Measurements from ENCODE around the gene TNFRSF11A. TPM values are rescaled to one million over a fixed set of nuclear protein-coding genes. Genes with fewer than 3 reads are reported as not detected.

TNFRSF11A gene
- total RNA-seq, 2 experiments from 2014 or later: 8.6 to 9.1 TPM

- peaks cover 2% of the 10 kb centered on the region for H3K36me3 Mint-ChIP-seq (ENCODE audit: low read depth)
Observed at GRCh38 chr18:62339106-62339988, 14.2 kb downstream of the TNFRSF11A start.

GRCh38 chr18:62340996-62341395, 15.9 kb downstream of the TNFRSF11A start:
- DNase-seq: no peak
- POLR2A ChIA-PET: no interaction called here

More at GRCh38 chr18:62339106-62339988, 14.2 kb downstream of the TNFRSF11A start:
- POLR2A ChIA-PET: interaction anchor here (0.6 kb wide), 1 partner anchor 281 kb away, joined by 4 read pairs; no protein-coding TSS in a partner anchor
- H3K4me1 Mint-ChIP-seq: peaks cover 19% of the 10 kb centered on the region
- no peaks in the 10 kb centered on the region for H3K27me3 Mint-ChIP-seq
- no peaks in the 10 kb centered on the region for H3K9me3 Mint-ChIP-seq
- DNase-seq: no peak
- H3K4me3 Mint-ChIP-seq: no peak overlapping the region
- H3K27ac Mint-ChIP-seq: no peak overlapping the region
- CTCF ChIA-PET: interaction anchor here (0.6 to 2.7 kb wide), 7 partner anchors 8 to 245 kb away, joined by 3 to 7 read pairs (median 3); partner anchors contain the start of gene TNFRSF11A

GRCh38 chr18:62341473-62341872, 16.4 kb downstream of the TNFRSF11A start:
- DNase-seq: no peak
- Mint-ChIP-seq H3K4me1 (peaks cover 24% of the 10 kb centered on the region), H3K36me3 (ENCODE audit: low read depth) (no peaks in the 10 kb centered on the region), H3K9me3 (no peaks in the 10 kb centered on the region), H3K4me3 (no peak overlapping the region), H3K27me3 (no peaks in the 10 kb centered on the region), H3K27ac (no peak overlapping the region)
- ChIA-PET CTCF (interaction anchor here (0.7 to 1.1 kb wide), 2 partner anchors 16 to 1212 kb away, joined by 3 to 5 read pairs; no protein-coding TSS in a partner anchor), POLR2A (no interaction called here)

More at GRCh38 chr18:62340996-62341395, 15.9 kb downstream of the TNFRSF11A start:
- no peak overlapping the region for H3K4me3 Mint-ChIP-seq
- no peak overlapping the region for H3K27ac Mint-ChIP-seq
- no peaks in the 10 kb centered on the region for H3K9me3 Mint-ChIP-seq
- CTCF ChIA-PET: interaction anchor here (1.1 to 1.3 kb wide), 2 partner anchors 17 to 243 kb away, joined by 3 to 5 read pairs; no protein-coding TSS in a partner anchor
- H3K27me3 Mint-ChIP-seq: no peaks in the 10 kb centered on the region
- H3K4me1 Mint-ChIP-seq: peaks cover 19% of the 10 kb centered on the region
- no peaks in the 10 kb centered on the region for H3K36me3 Mint-ChIP-seq (ENCODE audit: low read depth)

- H3K36me3 Mint-ChIP-seq (ENCODE audit: low read depth): no peaks in the 10 kb centered on the region
- H3K4me3 Mint-ChIP-seq: no peak overlapping the region
- DNase-seq: no peak
- no peak overlapping the region for H3K27ac Mint-ChIP-seq
- CTCF ChIA-PET: interaction anchor here (2.0 kb wide), 1 partner anchor 20 kb away, joined by 4 read pairs; no protein-coding TSS in a partner anchor
- peaks cover 34% of the 10 kb centered on the region for H3K4me1 Mint-ChIP-seq
- no peaks in the 10 kb centered on the region for H3K9me3 Mint-ChIP-seq
- POLR2A ChIA-PET: no interaction called here
- H3K27me3 Mint-ChIP-seq: no peaks in the 10 kb centered on the region
Observed at GRCh38 chr18:62342884-62343283, 17.8 kb downstream of the TNFRSF11A start.

GRCh38 chr18:62343316-62343715, 18.2 kb downstream of the TNFRSF11A start:
- Mint-ChIP-seq H3K4me3 (no peak overlapping the region), H3K9me3 (no peaks in the 10 kb centered on the region), H3K27me3 (no peaks in the 10 kb centered on the region), H3K4me1 (peaks cover 32% of the 10 kb centered on the region), H3K36me3 (ENCODE audit: low read depth) (no peaks in the 10 kb centered on the region), H3K27ac (no peak overlapping the region)
- POLR2A ChIA-PET: no interaction called here
- CTCF ChIA-PET: interaction anchor here (1.0 to 2.0 kb wide), 3 partner anchors 20 to 163 kb away, joined by 3 to 5 read pairs (median 4); no protein-coding TSS in a partner anchor
- no peak for DNase-seq

- ChIA-PET POLR2A (no interaction called here), CTCF (interaction anchor here (1.5 kb wide), 1 partner anchor 15 kb away, joined by 5 read pairs; no protein-coding TSS in a partner anchor)
- Mint-ChIP-seq H3K27ac (no peak overlapping the region), H3K27me3 (no peaks in the 10 kb centered on the region), H3K36me3 (ENCODE audit: low read depth) (peaks cover 4% of the 10 kb centered on the region), H3K4me1 (peaks cover 22% of the 10 kb centered on the region), H3K9me3 (no peaks in the 10 kb centered on the region), H3K4me3 (no peak overlapping the region)
- DNase-seq: no peak
Observed at GRCh38 chr18:62345909-62346308, 20.8 kb downstream of the TNFRSF11A start.

- H3K27ac Mint-ChIP-seq: peak overlapping the region; percentile 46
- H3K4me3 Mint-ChIP-seq: no peak overlapping the region
- DNase-seq: no peak
- peaks cover 6% of the 10 kb centered on the region for H3K36me3 Mint-ChIP-seq (ENCODE audit: low read depth)
- POLR2A ChIA-PET: no interaction called here
- H3K4me1 Mint-ChIP-seq: peaks cover 22% of the 10 kb centered on the region
- H3K27me3 Mint-ChIP-seq: no peaks in the 10 kb centered on the region
- CTCF ChIA-PET: interaction anchor here (1.5 kb wide), 1 partner anchor 14 kb away, joined by 5 read pairs; no protein-coding TSS in a partner anchor
- no peaks in the 10 kb centered on the region for H3K9me3 Mint-ChIP-seq
Observed at GRCh38 chr18:62346333-62347088, 21.4 kb downstream of the TNFRSF11A start.

GRCh38 chr18:62347089-62347506, 22.0 kb downstream of the TNFRSF11A start:
- peaks cover 10% of the 10 kb centered on the region for H3K36me3 Mint-ChIP-seq (ENCODE audit: low read depth)
- no peaks in the 10 kb centered on the region for H3K27me3 Mint-ChIP-seq
- no peaks in the 10 kb centered on the region for H3K9me3 Mint-ChIP-seq
- H3K4me3 Mint-ChIP-seq: no peak overlapping the region
- CTCF ChIA-PET: interaction anchor here (0.7 kb wide), 1 partner anchor 17 kb away, joined by 3 read pairs; no protein-coding TSS in a partner anchor
- POLR2A ChIA-PET: no interaction called here
- H3K27ac Mint-ChIP-seq: peak overlapping the region; percentile 56
- DNase-seq: peak; percentile 10
- H3K4me1 Mint-ChIP-seq: peaks cover 22% of the 10 kb centered on the region

- Mint-ChIP-seq H3K27me3 (no peaks in the 10 kb centered on the region), H3K4me3 (no peak overlapping the region), H3K4me1 (peaks cover 20% of the 10 kb centered on the region), H3K27ac (no peak overlapping the region), H3K36me3 (ENCODE audit: low read depth) (peaks cover 15% of the 10 kb centered on the region), H3K9me3 (no peaks in the 10 kb centered on the region)
- ChIA-PET CTCF (interaction anchor here (0.6 to 1.0 kb wide), 3 partner anchors 15 to 354 kb away, joined by 3 to 4 read pairs (median 3); no protein-coding TSS in a partner anchor), POLR2A (no interaction called here)
- DNase-seq: no peak
Observed at GRCh38 chr18:62348474-62348873, 23.4 kb downstream of the TNFRSF11A start.

GRCh38 chr18:62353170-62353569, 28.1 kb downstream of the TNFRSF11A start:
- Mint-ChIP-seq H3K27ac (no peak overlapping the region), H3K9me3 (no peaks in the 10 kb centered on the region), H3K36me3 (ENCODE audit: low read depth) (peaks cover 24% of the 10 kb centered on the region)

GRCh38 chr18:62354151-62354550, 29.0 kb downstream of the TNFRSF11A start:
- peaks cover 28% of the 10 kb centered on the region for H3K36me3 Mint-ChIP-seq (ENCODE audit: low read depth)

More at GRCh38 chr18:62353170-62353569, 28.1 kb downstream of the TNFRSF11A start:
- no peak for DNase-seq
- CTCF ChIA-PET: no interaction called here
- POLR2A ChIA-PET: no interaction called here
- H3K27me3 Mint-ChIP-seq: no peaks in the 10 kb centered on the region
- peaks cover 8% of the 10 kb centered on the region for H3K4me1 Mint-ChIP-seq
- no peak overlapping the region for H3K4me3 Mint-ChIP-seq

GRCh38 chr18:62357079-62357719, 32.1 kb downstream of the TNFRSF11A start:
- no peaks in the 10 kb centered on the region for H3K9me3 Mint-ChIP-seq
- no peak overlapping the region for H3K27ac Mint-ChIP-seq
- H3K4me3 Mint-ChIP-seq: no peak overlapping the region
- DNase-seq: no peak
- POLR2A ChIA-PET: no interaction called here
- H3K36me3 Mint-ChIP-seq (ENCODE audit: low read depth): peaks cover 32% of the 10 kb centered on the region
- H3K4me1 Mint-ChIP-seq: peaks cover 4% of the 10 kb centered on the region
- CTCF ChIA-PET: interaction anchor here (0.6 to 1.3 kb wide), 3 partner anchors 9 to 24 kb away, joined by 3 to 5 read pairs (median 3); no protein-coding TSS in a partner anchor
- no peaks in the 10 kb centered on the region for H3K27me3 Mint-ChIP-seq

More at GRCh38 chr18:62354151-62354550, 29.0 kb downstream of the TNFRSF11A start:
- no peaks in the 10 kb centered on the region for H3K9me3 Mint-ChIP-seq
- no peaks in the 10 kb centered on the region for H3K27me3 Mint-ChIP-seq
- peaks cover 8% of the 10 kb centered on the region for H3K4me1 Mint-ChIP-seq
- POLR2A ChIA-PET: no interaction called here
- no peak overlapping the region for H3K4me3 Mint-ChIP-seq
- CTCF ChIA-PET: no interaction called here
- no peak overlapping the region for H3K27ac Mint-ChIP-seq
- no peak for DNase-seq

All from activated CD4-positive, alpha-beta T cell treated with anti-CD3 and anti-CD28 coated beads, Interleukin-2, amount 10 ng/mL, durations not matched to agents 7 days and 5 days (primary cell).